KBM-7 (cell line): ENCODE results near the gene DCUN1D5.
"Not testable (repeated sequence)": the region's sequence is repeated elsewhere in the genome, so short reads cannot be mapped to it uniquely, and the experiment has no call there.

Experiments
- DNase-seq: peaks from one replicate; pipeline ENCODE4 v3.0.0-alpha.2; 2015
- in situ Hi-C: fragments of 300-500 bp; cut with MboI; formaldehyde crosslinking; loops from 2 replicates; pipeline ENCODE4 v1.14.3; 2020; ENCODE audit warnings: low sequenced_read_pairs, low pct_unique_long_range_greater_than_20kb, mixed read lengths

The DCUN1D5 gene

DNA sequence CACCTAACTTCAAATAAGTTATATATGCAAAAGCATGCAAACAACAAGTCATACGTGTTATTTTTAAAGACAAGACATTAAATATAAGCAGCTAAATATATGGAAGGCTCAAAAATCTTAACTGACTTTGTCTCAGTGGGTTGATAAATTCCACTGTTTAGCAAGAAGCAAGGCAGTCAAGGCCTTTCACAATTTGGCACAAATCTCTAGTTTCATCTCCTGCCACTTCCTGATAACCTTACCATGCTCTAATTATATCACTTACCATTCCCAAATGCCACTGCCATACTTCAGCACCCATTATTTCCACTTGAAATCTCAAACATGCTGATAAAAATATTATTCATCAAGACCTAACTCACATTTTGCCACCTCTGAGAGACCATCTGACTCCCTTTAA is 24.8 kb downstream of the DCUN1D5 start:
- in situ Hi-C loops = no loop called here
- DNase-seq = no peak

DNA sequence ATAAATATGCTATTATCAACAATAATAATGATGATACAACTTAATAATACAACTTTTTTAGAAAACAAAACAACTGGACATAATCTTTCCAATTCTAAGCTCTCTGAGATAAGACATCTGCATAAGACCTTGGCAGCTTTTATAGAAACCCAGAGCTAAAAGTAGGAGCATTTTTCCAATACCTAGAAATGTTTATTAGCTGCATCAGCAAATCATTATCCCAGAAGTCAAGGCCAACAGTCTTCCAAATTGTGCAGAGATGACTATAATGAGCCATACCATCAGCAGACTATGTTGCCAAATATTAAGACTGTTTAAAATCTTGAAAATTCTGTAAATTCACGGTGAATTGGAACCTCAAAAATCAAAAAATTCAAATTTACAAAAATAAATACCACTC is 30.3 kb downstream of the DCUN1D5 start:
- in situ Hi-C loops = no loop called here
- DNase-seq = no peak

DNA sequence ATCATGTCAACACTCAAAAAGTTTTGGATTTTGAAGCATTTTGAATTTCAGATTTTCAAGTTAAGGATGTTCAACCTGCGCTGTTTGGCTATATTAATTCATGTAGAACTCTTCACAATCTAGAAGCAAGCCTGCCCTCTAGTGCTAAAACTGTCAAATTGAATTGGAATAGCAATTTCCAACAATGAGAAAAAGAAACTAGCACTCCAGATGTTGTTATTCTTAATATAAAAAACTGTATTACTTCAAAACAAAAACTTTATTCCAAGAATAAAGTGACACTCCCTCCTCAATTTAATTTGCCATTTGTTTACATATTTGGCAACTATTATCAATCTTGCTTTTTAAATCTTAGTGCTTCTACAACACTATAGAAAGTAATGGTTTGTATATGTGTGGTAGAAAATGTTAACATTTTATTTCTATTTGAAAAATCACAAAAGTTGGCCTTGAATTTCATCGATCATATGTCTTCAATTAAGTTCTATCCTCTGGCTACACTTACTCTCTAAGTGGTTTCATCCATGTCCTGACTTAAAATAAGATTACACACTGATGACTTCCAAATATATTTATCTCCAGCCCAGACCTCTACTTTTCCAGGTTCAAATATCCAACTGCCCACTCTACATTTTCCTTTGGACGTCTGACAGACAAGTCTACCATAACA is 36.6 kb downstream of the DCUN1D5 start:
- in situ Hi-C loops = no loop called here
- peak; percentile 40 for DNase-seq

DNA sequence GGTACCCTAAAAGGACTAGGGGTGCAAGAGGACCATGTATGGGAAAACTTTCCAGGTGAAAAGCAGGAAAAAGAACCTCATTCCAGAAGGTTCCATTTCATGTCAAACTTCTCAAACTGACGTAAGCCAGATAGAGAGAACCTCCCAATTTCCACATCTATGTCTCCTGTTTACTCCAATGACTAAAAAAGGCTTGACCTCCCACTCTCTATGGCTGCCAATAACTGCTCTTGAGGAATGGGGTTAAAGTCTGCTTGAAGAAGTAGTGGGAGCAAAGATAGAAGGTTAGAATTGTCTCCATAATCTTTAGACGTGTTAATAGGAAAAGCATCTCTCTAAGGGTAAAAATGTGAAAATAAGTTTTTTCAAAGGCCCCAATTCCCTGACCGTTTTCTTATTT is 38.0 kb downstream of the DCUN1D5 start:
- DNase-seq = no peak
- in situ Hi-C loops = no loop called here

DNA sequence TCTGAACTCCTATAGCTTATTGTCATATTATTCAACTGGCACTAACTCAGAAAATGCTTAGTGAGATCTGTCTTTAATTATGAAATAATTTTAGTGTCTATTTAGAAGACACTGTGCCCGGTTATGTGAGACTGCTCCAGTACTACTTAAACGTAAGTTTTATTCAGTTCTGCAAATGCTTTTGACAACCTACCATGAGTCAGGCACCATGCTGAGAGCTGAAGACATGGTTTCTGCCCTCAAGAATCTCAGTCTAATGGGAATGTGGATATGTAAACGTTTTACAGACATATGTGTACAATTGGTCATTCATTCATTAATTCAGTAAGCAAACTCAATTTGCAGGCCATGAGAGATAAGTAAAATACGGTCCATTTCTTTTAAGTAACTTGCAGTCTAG is 40.0 kb downstream of the DCUN1D5 start:
- DNase-seq = no peak
- in situ Hi-C loops = no loop called here

DNA sequence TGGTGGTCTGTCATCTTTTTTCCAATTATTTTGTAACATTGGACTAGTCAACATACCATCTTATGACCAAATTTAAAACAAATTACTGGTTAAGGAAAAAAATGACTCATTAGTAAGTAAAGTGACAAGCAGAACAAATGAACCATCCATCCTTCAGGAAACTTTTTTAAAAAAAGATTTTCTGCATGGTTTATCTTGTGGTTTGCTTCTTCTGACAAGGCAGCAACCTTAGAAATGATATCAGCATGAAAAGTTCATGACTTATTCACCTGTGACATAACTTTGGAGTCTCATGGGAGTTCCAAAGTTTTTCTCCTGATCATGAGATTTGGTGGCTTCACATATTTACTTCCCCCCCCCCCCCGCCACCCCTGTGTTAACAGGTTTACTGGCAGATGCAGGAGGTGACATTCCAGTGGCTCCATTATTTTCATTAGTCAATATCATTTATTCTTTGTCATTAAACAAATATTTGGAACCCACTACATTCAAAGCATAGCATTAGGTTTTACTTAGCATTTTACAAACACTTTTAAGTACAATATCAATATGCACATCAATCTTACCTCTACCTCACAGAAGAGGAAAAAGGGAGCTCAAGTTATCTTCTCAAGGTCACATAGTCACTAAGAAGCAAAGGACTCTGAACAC is 40.7 kb downstream of the DCUN1D5 start:
- no peak for DNase-seq
- in situ Hi-C loops = no loop called here

DNA sequence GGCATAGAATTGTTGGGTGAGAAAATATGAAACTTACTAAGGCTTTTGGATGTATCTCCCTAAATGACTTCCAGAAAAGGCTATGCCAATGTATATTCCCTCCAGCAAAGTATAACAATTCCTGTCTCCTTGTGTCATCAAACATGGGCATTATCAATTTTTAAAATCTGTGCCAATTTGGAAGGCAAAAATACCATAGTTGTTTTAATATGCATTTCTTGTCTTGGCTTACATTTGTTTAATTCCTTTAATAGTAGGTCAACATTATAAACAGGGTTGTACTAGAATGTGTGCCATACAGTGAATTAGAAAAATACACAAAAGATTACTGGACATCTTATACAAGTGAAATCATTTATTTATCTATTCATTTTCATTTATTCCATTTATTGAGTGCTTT is 41.6 kb downstream of the DCUN1D5 start:
- in situ Hi-C loops = no loop called here
- DNase-seq = no peak

DNA sequence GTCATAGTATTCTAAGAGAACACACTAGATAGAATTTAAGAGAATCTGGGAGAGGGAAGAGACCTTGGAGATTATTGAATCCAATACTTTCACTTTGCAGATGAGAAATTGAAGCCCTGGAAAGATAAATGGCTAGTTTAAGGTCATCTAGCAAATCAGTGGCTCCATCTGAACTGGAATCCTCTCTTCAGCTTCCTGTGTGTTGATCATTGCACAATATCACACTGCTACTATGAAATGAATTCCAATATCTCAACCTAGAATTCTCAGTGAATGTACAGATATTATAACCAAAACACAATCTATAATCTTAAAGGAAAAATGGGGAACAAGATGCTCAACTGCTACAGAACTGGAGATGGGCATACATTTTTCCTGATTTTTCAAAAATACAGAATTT is 44.1 kb downstream of the DCUN1D5 start:
- in situ Hi-C loops = no loop called here
- DNase-seq = no peak

DNA sequence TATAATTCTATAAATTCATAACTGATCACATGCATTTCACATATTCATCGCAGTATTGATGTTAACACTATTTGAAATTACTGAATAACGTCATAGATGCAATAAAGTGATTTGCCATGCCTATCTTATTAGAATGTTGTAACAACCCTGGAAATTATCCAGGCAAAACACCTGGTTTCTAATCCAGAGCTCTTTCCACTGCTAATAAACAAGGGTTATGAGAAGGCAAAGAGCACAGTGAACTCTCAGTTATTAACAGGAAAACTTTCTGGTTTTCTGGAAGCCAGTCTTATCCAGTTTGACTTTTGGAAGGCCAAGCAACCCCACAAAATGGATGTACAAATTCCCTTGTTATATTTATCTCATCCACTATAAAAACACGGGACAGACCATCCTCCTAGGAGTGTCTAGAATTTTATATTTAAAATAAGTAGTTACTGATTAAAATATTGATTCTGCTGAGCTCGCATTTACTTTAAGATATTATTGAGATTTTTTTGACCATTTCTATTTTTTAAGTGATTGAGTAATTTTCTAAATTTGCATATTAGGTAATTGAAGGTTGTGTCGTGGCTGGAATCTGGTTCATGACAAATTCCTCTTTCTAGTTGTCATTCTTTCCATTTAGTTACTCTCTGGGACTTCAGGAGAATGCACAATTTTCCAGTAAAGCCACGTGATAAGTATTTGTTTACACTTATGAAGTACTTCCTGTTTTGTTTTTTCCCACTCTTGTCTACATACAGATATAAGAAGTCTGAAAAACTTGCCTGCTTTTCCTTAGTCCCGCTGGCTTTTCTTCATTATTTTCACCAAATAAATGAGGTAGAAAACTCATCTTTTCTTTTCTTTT is 47.9 kb downstream of the DCUN1D5 start:
- in situ Hi-C loops = no loop called here

DNA sequence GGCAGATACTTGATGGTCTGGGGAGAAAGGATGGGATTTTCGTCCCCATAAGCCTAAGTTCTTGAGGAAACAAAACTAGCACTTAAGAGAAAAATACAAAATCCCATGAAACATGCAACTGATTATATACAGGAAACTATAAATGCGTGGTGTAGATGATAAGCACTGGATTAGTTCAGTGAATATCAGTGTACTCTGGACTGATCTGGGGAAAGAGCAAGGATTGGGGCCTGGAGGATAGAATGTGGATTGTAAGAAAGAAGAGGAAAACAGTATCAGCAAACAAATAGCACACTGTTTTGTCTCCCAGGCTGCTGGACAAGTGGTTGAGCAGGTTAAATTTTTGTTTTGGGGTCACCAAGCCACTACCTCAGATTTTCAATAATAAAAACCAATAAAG is 49.8 kb downstream of the DCUN1D5 start:
- in situ Hi-C loops = no loop called here
- no peak for DNase-seq

More for the DNA sequence above, 47.9 kb downstream of the DCUN1D5 start:
- no peak for DNase-seq

DNA sequence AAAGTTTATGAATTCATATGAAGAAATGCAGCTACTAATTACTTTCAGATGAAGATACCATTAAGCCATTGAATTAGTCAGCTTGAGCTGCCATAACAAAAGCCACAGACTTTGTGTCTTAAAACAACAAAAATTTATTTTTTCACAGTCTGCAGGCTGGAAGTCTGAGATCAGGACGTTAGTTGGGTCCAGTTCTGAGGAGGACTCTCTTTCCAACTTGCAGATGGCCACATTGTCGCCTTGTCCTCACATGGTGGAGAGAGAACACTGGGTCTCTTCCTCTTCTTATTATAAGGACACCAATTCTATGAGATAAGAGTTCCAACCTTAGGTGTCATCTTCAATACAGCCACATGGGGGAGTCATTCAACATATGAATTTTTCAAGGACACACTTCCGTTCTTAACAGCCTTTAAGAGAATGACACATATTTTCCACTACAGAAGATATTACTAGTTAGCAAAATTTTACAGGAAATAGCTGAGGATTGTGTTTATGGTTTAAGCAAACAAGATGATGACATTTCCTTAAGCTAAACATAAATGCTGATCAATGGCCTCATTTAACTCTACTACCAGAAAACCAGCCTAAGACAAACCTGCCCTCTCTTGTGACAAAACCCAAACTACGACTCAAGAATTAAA is 56.0 kb downstream of the DCUN1D5 start:
- in situ Hi-C loops = no loop called here
- peak; percentile 87 for DNase-seq

DNA sequence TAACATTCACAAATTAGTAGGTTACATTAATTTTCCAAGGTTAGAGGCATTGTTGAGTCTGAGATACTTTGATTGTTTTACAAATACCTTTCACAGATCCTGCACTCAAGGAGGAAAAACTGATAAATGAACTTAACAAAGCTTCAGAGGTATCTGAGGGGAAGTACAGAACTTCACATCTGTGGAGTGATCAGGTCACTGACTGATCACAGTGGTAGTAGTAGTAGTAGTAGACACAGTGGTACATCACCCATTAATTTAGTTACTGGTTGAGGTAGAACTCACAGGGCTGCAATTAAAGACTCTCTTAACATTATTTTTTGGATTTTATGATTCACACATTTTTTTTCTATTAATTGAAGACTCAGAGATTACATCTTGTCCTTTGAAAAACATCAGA is 56.7 kb downstream of the DCUN1D5 start:
- DNase-seq = no peak
- in situ Hi-C loops = no loop called here

DNA sequence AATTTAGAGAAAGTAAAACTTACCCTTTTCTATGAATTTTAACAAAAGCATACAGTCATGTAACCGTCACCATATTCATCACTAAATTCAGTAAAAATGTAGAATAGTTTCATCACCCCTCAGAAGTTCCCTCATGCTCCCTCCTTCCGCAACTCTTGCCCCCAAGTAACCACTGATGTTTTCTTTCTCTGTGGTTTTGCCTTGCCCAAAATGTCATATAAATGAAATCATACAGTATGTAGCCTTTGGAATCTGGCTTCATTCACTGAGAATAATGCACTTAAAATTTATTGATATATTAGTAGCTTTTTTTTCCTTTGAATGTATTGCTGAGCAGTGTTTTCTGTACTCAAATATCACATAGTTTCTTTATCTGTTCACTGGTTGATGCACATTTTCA is 60.1 kb downstream of the DCUN1D5 start:
- in situ Hi-C loops = no loop called here
- DNase-seq = no peak

DNA sequence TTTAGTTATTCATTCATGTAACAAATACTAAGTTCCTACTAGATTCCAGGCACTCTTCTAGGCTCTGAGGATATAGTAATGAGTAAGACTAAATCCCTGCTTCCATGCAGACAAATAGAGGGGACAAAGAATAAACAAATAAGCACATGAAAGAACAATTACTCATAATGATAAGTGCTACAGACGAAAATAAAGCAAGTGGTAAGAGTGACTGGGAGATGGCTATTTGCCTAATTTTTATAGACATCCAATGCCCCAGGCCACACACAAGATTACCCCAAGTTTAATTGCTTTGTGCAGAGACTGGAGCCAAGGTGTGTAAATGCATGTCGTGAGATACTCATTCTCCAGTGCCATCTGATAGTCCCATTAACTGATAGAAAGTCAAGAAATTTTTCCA is 62.6 kb downstream of the DCUN1D5 start:
- in situ Hi-C loops = no loop called here
- no peak for DNase-seq

DNA sequence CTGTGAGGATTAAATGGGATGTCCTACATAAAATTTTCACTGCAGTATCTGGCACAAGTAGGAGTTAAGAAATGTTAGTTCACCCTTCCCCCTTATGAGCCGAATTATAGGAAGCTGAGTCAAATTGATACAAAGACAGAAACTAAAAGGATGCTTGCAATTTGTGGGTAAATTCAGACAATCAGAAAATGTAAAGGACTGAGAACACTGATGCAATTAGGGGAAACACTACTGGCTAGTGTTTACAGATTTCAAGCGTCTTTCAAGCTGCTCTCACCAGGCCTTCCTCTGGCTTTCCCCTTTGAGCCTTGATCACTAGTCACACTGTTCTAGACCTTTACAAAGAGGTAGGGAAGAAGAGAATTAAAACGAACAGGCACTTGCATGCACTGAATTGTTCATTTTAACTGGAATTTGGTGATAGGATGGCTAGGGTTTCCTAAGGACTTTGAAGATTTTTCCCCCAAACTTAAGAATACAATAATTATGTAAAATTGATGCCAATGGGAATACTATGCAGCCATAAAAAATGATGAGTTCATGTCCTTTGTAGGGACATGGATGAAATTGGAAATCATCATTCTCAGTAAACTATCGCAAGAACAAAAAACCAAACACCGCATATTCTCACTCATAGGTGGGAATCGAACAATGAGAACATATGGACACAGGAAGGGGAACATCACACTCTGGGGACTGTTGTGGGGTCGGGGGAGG is 63.5 kb downstream of the DCUN1D5 start:
- DNase-seq, in situ Hi-C loops: not testable (repeated sequence)

DNA sequence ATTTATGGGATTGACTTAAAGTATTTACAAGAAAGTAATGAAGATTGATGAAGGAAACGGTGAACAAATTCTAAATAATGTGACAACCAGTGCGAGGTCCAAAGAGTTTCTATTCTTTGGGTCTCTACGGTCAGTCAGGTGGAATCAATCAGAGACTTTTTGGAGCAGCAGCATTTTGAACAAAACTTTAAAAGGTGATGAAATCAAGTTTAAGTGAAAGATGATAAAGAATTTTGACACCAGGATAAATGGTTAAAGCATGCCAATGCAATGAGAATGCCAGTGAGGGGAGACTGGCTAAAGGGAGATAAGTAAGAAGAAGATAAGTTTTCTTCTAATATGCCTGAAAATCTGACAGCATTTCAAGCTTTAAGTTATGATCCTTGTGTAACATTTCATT is 67.9 kb downstream of the DCUN1D5 start:
- in situ Hi-C loops = no loop called here
- DNase-seq = no peak

DNA sequence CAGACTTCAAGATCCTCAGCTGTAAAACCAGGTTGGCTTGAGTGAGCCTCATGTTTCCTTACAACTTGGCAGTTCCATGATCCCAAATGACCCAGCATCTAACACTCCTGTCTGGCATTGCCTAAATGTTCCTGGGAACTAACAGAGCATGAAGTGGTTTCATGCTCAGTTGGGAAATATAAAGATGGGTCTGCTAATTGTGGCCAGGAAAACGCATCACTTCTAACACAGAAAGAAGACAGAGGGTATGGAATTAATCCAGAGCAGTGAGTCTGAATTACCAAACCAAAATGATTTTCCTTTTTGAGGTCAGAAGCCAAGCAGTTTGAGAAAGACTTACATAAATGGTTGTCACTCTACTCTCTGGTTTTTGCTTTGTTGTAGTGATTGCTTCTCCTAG is 75.9 kb downstream of the DCUN1D5 start:
- in situ Hi-C loops = no loop called here
- DNase-seq = no peak

DNA sequence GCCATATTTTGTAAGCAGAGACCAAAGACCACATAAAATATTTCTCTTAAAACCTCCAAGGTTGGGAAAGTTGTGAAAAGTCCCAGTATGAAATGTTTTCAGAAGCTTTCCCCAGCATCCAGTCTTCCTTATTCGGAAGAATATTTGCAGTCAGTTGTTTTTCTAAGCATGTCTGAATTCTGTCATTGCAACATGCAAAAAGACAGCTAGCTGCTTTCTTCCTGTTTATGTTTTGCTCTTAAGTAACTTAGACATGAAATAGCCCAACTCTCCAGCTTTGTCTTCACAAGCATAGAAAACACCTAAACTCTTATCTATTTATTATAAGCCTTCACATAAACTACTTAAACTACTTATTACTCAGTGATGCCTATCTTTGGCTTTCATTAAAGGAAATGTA is 78.5 kb downstream of the DCUN1D5 start:
- DNase-seq = no peak
- in situ Hi-C loops = no loop called here
